Stimulated activated CD8-positive, alpha-beta memory T cell treated with anti-CD3 and anti-CD28 coated beads, Interleukin-7, amount 100 ng/mL, for 1 hour (primary cell): ENCODE results near the gene PYROXD2.
"Not testable (repeated sequence)": the region's sequence is repeated elsewhere in the genome, so short reads cannot be mapped to it uniquely, and the experiment has no call there.

ENCODE experiments used
- DNase-seq, 2 donors: peaks; one replicate each; pipeline ENCODE4 v3.0.0-alpha.2; 2020; ENCODE audit warnings: low read depth in 2 of 2

The PYROXD2 gene

DNA sequence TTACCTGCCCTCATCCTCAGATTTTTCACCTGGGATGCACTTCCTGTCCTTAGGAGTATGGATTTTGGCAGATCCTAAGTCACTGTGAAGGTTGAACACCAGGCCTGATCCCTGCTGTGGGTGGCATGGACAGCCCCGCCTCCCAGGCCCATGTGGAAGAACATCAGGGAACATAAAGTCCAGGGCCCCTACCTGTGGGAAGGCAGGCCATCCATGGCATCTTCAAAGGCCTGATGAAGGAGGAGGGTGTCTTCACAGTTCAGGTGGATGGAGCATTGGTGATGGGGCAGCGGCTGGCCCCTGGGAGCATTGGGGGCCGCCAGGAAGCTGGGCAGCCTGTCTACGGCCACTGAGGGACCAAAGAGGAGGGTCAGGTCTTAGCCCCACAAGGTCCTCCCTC, 24.6 kb downstream of the PYROXD2 start:
- no peak for DNase-seq

- no peak for DNase-seq
Measured at GRCh38 chr10:98389398-98389797, 25.6 kb downstream of the PYROXD2 start.

- DNase-seq: no peak
Measured at GRCh38 chr10:98388101-98388655, 26.8 kb downstream of the PYROXD2 start.

GRCh38 chr10:98384531-98385133, 30.4 kb downstream of the PYROXD2 start:
- DNase-seq: no peak

- DNase-seq: no peak
Measured at GRCh38 chr10:98383869-98384268, 31.1 kb downstream of the PYROXD2 start.

GRCh38 chr10:98383134-98383667, 31.8 kb downstream of the PYROXD2 start:
- DNase-seq: not testable (repeated sequence)

DNA sequence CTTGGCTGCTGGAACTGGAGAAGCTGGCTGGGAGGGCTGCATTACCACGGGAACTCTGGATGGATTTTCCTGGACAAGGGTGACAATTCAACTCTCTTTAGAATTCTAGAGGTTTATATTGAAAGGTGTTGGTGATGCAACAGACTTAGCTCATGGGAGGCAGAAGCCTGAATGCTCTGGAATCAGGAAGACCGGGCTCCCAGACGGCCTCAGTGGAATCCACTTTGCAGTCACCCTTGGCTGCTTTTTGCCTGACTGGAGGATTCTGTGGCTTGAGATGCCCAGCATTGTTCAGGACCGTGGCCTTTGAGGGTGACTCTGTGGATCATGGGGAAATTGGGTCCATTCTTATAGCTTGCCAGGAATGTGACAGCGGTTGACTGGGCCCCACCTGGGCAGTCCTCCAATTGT, 32.3 kb downstream of the PYROXD2 start:
- DNase-seq: no peak

DNA sequence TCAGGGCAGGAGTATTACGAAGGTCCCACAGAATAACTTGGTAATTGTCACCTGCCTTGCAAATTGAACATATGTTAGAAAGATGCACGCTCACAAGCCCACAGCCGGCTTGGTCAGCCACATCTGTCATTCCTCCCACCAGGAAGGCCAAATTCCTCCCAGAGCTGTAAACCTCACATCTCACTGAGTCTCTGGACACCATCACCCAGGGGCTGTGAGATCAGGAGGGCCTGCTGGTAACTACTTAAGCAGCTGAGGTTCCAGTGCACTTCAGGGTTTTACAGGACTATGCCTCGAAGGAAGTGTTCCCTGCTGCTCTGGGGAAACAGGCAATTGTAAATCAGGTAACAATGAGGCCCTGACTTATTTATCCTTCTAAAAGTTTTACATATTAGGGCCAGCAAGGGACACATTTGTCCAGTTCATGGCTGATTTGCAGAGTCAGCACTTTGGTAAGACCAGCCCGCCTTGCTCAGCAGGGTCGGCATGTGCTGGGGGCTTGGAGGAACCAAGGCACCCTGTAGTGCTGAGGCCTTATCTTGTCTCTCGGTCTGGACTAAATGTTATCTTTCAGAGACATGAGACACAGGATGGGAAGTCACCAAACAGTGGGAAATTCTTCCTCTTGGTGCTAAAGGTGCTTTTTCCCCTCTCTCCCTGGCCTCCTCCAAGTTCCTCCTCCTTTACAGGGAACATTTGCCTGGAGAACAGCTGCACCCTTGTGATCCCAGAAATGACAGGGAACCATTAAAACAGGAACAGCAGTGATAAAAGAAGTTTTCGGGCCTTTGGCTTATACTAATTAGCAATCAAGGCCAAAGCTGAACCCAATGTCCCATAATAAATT, 34.3 kb downstream of the PYROXD2 start:
- DNase-seq: no peak

DNA sequence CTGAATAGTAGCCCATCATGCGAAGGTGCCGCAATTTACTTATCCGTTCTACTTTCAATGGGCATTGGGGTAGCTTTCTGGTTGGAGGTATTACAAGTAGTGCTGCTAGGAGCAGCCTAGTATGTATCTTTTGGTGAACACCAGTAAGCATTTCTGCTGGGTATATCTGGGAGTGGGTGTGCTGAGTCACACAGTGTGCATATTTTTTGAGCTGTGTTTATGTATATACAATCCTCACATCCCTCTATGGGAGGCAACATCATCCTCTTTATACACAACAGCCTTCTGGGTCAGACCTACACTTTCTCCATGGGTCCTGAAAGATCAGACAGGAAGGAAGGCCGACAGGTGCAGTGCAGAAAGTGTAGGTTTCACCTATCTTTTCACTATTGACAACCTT, 36.3 kb downstream of the PYROXD2 start:
- DNase-seq: no peak

DNA sequence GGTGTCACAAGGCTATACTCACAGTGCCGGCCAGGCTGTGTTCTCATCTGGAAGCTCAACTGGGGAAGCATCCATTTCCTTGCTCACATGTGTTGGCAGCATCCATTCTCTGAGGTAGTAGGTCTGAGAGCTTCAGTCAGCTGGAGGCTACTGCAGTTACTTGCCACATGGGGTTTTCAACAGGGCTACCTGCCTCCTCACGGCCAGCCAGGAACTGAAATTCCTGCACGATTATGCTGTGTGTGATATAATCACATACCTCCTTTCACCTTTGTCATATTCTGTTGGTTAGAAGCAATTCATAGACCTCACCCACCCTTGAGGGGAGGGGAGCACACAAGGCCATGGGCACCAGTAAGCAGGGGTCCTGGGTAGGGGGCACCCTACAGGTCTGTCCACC, 37.4 kb downstream of the PYROXD2 start:
- DNase-seq: no peak

DNA sequence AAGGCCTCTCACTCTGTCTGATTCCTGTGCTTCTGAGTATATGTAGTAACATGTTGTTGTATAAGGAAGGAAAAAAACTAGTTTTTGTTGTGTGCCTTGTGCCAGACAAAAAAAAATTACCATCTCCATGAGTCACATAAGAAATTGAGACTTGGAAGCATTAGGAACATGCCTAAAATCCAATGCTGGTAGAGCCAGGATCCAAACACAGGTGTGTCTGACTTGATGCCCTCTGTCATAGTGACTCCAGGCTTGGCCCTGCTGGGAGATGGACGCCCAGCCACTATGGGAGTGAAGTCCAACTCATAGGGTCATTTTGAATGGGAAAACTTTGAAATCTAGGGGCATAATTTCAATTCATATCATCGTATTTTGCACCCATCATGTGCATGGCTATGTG, 38.0 kb downstream of the PYROXD2 start:
- no peak for DNase-seq

DNA sequence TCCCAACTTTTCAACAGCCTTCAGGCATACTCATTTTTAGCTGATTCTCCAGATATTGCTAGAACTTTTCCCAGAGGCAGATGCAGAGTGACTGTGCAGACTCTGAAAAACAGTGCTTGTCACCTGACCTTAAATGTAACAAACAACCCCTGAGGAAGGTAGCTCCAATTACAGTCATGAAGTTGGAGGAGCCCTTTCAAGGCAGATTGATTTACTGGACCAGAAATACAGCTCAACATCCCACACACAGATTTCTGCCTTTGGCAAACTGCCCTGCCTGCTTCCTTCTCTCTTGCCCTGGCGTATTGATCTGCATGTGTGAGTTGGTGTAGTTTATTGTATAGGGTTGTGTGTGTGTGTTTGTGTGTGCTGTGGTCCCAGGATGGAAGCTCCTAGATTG, 38.5 kb downstream of the PYROXD2 start:
- DNase-seq: no peak

DNA sequence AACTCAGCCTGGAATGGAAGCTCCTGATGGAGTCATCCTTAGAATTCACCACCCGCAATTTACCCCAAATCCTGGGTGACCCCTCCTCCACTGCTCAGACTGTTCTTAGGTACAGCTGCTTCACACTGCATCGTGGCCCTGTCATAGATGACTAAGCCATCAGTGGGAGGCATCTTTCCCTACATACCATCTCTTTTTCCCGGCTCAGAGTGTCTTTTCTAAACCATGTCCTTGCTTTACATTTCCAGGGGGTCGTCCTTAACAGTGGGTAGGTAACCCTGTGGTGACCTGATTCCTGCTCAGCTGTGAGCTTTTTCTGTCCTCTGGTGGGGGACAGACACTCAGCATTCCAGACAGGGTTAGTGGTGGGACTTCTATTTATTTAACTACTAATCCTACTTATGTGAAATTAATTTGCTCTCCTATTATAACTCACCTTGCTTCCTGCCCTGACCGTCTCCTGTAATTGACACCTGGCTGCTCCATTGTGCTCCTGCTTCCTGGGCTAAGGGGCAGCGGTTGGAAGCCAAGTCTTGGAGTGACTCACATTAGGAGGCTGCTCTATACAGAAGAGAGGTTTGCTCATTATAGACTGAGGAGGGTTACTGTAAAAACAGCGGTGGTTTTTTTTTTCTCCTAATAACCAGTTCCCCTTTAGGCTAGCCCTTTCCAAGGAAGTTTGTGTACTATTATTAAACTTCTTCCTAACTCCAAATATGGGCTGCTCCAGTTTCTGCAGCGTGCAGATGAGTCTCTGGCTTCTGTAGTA, 40.6 kb downstream of the PYROXD2 start:
- DNase-seq: no peak

DNA sequence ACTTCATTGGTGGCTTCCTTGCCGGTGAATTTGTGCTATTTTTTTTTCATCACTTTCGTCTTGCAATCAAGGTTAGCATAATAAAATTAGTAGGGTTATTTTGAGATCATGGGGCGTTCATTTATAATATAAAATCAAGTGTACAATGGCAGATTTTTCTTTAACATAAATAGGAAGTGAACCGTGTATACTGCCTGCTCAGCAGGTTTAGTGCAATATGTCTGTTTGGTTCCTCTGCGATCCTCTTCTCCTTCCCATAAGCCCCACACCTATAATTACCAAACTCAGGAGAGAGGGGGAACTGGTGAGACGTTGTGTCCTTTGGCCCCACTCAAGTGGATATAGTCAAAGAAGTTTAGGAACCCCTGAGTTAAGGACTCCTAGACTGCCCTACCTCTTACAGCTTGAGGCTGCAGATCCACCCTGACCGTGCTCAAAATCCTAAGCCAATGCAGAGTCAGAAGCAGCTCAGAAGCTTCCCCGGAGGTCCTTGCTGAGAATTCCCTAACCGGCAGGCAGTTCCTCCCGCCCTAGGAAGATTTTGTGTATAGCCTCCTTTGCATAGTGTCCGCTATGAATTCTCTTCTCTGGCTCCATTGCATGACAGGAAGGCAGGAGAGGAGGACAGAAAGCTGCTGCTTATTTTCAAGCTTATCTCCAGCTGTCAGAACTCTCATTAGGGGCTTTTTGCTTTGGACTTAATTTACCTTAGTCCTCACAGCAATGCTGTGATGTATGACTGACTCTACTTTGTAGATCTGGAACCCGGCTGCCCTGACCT, 41.5 kb downstream of the PYROXD2 start:
- no peak for DNase-seq

GRCh38 chr10:98370831-98371820, 43.9 kb downstream of the PYROXD2 start:
- no peak for DNase-seq

DNA sequence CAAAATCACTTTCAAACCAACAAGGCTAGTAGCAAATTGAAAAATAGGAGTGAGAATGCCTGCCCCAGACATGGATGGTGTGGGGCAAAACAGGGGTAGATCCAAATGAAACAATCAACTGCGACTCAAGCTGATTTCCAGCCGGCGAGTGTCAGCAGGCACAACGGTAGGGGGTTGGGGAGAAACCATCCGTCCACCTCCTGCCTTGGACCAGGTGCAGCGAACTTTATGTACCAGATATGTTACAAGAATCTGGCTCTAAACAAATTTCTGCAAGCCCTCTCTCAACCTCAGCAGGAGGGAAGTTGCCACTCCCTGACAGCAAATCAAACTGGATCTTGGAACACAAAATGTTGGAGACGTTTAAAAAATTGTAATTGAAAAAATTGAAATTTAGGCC, 45.2 kb downstream of the PYROXD2 start:
- no peak for DNase-seq

GRCh38 chr10:98368644-98369043, 46.3 kb downstream of the PYROXD2 start:
- DNase-seq: no peak

- no peak for DNase-seq
Measured at GRCh38 chr10:98367604-98368451, 47.2 kb downstream of the PYROXD2 start.

DNA sequence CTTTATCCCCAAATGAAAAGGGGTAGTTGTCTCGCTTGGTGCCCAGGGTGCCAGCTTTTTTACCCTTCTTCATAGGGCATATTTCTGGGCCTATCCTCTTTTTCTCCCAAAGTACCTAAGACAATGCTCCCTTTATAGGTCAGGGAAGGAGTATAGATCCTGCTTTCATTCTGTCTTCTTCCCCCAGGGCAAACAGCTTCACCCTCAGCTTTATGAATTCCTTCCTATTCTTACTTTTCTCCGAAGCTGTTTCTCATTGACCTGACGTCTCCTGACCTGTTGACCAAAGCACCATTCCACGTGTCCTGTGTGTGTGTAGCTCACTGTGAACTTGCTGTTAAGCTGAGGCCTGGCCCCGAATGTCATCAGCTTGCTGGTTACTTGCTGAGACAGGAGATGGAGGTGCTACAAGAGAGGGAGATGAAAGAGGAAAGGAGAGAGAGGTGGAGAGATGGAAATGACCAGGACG, 48.9 kb downstream of the PYROXD2 start:
- DNase-seq: no peak
